Thyroid gland (tissue), 4 donors: Measurements from ENCODE around the gene GPR143.

Experiments used
- CTCF ChIP-seq, 6 experiments: fragments of 200-600 bp in 3 of 6; fragments of 450-650 bp in 3 of 6; sonication (generic) in 3 of 6; IDR thresholded peaks; one replicate each; pipeline ENCODE4 v1.5.1; 2016 to 2019; ENCODE audit warnings: antibody characterized with exemption in 6 of 6, mild to moderate bottlenecking in 2 of 6, inconsistent platforms in 1 of 6, moderate library complexity in 1 of 6
- POLR2A ChIP-seq, 2 donors: fragments of 450-650 bp; IDR thresholded peaks; one replicate each; pipeline ENCODE4 v1.6.1; 2017; ENCODE audit warnings: antibody characterized with exemption in 2 of 2, mild to moderate bottlenecking in 2 of 2, moderate library complexity in 1 of 2

- TF ChIP-seq POLR2A (IDR thresholded peaks at IDR 0.05) (no peak), CTCF (IDR thresholded peaks at IDR 0.05) (no peak)
Observed at GRCh38 chrX:9797384-9798360, 32.0 kb upstream of the GPR143 start.
